HK-2 (cell line): ENCODE measurements around the gene PDE2A.

Experiments
- DNase-seq: peaks from one replicate; pipeline ENCODE4 v3.0.0-alpha.2; 2018; ENCODE audit not compliant: unreplicated experiment

Gene PDE2A

DNA sequence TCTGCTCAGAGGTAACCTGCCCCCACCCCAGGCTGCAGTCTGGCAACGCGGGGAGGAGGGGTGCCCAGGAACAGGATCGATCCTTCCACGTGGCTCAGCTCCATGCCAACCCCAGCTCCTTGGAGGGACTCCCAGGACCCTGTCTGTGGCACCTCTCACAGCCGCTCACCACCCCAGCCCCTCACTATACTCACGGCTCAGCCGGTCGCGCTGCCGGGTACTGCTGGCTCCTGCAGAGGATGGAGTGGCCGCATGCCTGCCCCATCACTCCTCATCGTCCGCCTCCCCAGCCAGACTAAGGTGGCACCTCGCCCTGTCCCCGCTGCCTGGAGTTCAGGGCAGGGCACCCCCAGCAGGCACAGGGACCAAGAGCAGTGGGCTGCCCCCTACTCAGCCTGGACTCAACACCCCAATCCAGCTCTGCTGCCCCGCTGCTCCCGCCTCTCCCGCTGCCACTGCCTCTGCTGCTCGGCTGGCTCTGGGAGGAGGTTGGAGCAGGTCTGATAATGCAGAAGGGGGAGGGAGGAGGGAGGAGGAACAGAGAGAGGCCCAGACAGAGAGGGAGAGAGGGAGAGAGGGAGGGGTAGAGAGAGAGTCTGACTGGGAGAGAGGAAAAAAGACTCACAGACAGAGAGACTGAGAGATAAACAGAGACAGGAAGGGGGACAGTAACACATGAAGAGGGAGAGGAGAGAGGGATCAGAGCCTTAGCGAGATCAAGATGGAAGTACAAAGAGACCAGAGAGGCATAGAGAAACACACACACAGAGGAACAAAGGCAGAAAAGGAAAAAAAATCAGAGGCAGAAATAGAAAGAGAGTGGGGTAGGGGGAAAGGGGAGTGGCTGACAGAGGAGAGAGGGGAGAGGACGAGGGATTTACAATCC lies at the start of gene PDE2A:
TSS of gene PDE2A (minus strand) at position 480 of the 886 bp plus-strand sequence. CDS start at position 265, 215 bp downstream.
- no peak for DNase-seq

GRCh38 chr11:72723508-72723907 lies 49.3 kb upstream of the PDE2A start:
- no peak for DNase-seq

GRCh38 chr11:72722050-72722748 lies 48.0 kb upstream of the PDE2A start:
- DNase-seq = peak; percentile 66

- no peak for DNase-seq
Measured at GRCh38 chr11:72721689-72722049, 47.4 kb upstream of the PDE2A start.

- DNase-seq = no peak
Measured at GRCh38 chr11:72721276-72721675, 47.1 kb upstream of the PDE2A start.

GRCh38 chr11:72720784-72721183 lies 46.6 kb upstream of the PDE2A start:
- no peak for DNase-seq

DNA sequence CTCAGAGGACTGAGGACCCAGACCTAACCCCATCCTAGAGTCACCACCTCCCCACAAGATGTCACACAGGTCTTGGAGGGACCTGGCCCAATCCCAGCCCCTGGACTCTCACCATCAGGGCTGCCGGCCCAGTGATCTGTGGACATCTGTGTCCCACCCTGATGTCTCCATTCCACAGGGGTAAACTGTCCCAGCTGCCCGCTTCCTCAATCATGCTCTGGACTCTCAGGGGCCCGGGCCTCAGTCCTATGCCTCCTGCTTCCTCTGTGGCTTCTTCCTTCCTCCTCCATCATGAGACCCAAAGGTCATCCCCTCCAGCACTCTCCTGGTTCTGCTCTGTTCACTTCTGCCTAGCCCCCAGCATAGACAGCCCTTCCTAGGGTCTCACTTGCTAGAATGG lies 45.8 kb upstream of the PDE2A start:
- no peak for DNase-seq

GRCh38 chr11:72719551-72719950 lies 45.3 kb upstream of the PDE2A start:
- no peak for DNase-seq

GRCh38 chr11:72719144-72719543 lies 44.9 kb upstream of the PDE2A start:
- no peak for DNase-seq

DNA sequence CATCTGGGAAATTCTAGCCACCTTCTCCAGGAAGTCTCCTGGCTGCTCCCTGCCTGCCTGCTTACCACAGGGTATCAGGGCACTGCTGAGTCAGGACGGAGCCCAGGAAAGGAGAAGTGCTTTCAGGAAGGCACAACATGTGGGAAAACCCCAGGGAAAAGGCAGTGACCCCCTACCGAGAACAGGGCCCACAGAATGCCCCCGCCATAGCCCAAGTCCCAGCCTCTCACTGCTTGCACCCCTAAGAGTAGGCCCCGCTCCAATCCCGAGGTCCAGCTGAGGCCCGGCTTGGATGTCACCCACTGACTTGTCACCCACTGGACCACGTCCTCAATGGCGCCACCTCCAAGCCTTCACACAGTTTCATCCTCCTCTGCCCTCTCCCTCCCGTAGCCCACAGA lies 43.9 kb upstream of the PDE2A start:
- no peak for DNase-seq

- DNase-seq = no peak
Measured at GRCh38 chr11:72716788-72717435, 42.7 kb upstream of the PDE2A start.

DNA sequence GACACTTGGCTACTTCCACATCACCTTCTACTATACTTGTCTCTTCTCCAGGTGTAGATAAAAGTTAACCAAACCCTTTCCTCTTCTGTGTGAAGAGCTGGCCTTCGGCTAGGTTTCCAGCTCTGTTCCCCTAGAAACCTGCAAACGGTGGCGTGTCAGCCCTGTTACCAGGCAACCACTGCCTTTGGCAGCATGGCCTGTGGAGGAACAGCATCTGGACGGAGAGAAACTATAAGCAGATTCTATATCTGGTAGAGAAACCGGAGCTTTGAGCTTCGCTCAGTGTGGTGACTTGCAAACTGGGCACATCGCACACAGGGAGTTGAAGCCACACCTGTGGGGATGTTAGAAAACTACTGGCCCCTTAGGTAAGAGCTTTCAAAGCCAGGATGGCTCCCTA lies 42.1 kb upstream of the PDE2A start:
- DNase-seq = no peak

DNA sequence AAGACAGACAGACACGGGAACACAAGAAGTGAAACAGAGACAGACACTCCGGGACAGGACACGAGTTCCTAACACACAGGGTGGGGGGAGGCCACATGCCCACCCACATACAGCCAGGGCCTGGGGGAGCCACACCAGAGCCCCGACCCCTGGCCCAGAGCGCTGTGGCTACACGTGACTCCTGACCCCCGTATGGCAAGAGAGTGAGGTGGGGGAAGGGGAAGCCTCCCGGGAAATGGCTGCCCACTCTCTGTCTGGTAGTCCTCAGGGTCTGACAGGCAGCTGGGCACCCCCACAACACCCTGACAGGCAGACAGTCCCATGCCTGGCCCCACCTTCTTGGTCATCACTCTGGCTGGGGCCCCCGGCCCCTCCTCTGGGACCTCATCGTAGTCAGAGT lies 38.6 kb upstream of the PDE2A start:
- DNase-seq = no peak

DNA sequence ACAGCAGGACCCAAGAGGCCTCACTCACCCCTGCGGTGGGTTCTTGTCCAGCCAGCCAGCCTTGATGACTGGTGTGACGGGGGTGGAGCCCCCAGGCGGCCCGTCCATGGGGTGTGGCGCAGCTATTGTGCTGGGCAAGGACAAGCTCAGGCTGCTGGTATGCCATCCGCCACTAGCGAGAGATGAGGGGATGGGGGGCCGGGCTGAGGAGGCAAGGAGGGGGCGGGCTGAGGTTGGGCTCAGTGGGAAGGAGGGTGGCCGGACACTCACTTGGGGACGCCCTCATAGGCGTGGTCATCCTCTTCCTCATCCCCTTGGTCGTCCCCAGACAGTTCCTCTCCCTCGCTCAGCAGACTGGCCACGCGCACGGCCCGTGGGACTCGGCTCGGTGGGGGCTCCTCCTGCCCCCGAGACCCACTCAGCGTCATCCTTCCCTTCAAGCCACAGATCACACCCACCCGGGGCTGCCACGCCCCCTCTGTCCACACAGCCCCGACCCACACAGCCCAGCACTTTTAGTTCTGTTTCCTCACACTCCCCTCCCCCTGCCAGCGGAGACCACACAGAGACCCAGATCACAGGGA lies 38.0 kb upstream of the PDE2A start:
- no peak for DNase-seq

- no peak for DNase-seq
Measured at GRCh38 chr11:72711141-72711540, 36.9 kb upstream of the PDE2A start.

- DNase-seq = no peak
Measured at GRCh38 chr11:72710278-72710677, 36.1 kb upstream of the PDE2A start.

- no peak for DNase-seq
Measured at GRCh38 chr11:72709478-72710238, 35.4 kb upstream of the PDE2A start.

DNA sequence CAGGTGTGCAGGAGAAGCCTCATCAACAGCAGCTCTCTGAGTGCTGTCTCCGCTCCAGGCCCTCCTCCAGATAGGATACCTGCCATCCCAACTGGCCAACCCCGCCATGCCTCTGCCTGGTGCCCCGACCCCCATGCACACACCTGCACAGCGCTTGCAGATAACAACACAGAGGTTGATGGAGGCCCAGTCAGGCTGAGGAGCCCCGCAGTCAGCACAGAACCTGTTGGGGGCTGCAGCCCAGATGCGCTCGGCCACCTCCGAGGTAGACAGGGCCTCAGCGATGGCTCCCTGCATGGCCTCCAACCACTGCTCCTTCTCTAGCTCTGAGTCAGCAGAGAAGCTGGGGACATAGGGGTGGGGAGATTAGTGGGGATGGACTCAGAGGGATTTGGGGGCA lies 32.8 kb upstream of the PDE2A start:
- no peak for DNase-seq

DNA sequence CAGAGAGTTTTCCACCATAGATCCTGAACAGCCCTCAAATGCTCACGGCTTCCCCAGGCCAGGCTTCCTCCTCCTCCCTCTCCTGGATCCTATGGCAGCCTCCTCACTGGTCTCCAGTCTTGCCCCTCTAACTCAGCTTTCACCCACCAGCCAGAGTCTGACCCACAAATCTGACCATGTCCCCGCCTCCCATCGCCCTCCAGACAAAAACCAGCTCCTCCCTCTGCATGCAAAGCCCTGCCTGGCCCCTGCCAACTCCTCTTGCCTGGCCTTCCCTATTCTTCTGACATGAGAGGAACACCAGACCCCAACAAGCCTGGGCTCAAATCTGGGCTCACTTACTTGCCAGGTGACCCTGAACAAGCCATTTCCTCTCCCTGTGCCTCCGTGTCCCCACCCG lies 32.4 kb upstream of the PDE2A start:
- no peak for DNase-seq

- DNase-seq = no peak
Measured at GRCh38 chr11:72705442-72706365, 31.5 kb upstream of the PDE2A start.
